ENCODE measurements around the gene CDH23. TPM values are rescaled to one million over a fixed set of nuclear protein-coding genes. Genes with fewer than 3 reads are reported as not detected.

Gene CDH23
- polyA plus RNA-seq, 1 donor from 2014 or later = 6.6 TPM

DNA sequence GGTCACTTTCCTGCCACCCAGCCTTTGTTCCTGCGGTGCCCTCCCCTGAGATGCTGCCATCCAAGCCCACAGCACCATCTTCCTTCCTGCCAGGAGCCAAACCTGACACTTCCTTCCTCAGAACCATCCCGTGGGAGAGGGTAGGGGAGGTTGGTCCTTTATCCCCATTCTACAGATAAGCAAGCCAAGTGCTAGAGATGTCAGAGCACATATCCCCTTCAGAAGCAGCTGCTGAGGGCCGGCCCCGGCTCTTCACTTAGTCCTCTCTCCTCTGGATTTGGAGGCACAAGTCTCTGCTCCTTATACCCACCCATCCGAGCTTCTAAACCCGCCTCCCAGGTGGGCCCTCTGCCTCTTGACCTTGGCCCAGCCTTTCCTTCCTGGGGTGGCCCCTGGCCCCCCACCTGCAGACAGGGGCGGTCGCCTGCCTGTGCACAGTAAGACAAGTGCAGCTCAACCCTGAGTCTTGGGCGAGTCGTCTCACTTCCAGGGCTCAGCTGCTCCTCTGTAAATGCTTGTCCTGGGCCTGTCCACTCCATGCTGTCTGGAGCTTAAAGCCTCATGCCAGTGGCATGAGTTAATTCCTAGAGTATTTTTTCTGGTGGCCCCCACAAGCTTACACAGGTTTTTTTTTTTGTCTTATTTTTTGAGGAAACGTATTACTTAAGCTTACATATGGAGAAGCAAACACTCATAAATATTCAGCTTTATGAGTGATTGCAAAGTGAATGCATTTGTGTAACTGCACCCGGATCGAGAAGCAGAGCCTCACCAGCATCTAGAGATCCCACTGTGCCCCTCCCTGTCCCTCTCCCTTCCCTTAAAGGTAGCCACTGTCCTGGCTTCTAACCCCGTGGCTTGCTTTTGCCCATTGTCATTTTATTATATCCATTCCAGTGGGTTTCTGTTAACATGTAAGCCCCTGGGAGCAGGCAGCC is 125.1 kb downstream of the CDH23 start:
- Histone ChIP-seq H3K9me2 (ENCODE audit: insufficient read depth, low read length) (no peaks in the 10 kb centered on the region), H3K9me3 (ENCODE audit: low read length) (no peaks in the 10 kb centered on the region)

GRCh38 chr10:71522442-71523144 is 125.9 kb downstream of the CDH23 start:
- no peaks in the 10 kb centered on the region for H3F3A ChIP-seq (ENCODE audit: insufficient read depth, low read length, poor library complexity, severe bottlenecking)
- H4K20me1 ChIP-seq (ENCODE audit: insufficient read depth) = no peaks in the 10 kb centered on the region
- H3K27me3 ChIP-seq (ENCODE audit: insufficient read depth, low read depth, low read length) = no peaks in the 10 kb centered on the region
- H2AFZ ChIP-seq (ENCODE audit: low read depth, low read length) = no peak overlapping the region
- H3K9ac ChIP-seq (ENCODE audit: low read length) = peak overlapping the region; percentile 0
- H3K27ac ChIP-seq (ENCODE audit: low read length) = no peak overlapping the region
- no peaks in the 10 kb centered on the region for H3K9me2 ChIP-seq (ENCODE audit: insufficient read depth, low read length)
- H3K36me3 ChIP-seq (ENCODE audit: insufficient read depth, low read length) = no peaks in the 10 kb centered on the region
- no peak overlapping the region for H3K4me2 ChIP-seq (ENCODE audit: low read length)
- H3K79me2 ChIP-seq (replicated peaks; ENCODE audit: insufficient read depth, low read length) = no peaks in the 10 kb centered on the region
- no peak overlapping the region for H3K4me3 ChIP-seq (ENCODE audit: low read length)
- no peaks in the 10 kb centered on the region for H3K9me3 ChIP-seq (ENCODE audit: low read length)
- TF ChIP-seq POLR2AphosphoS5 (IDR thresholded peaks at IDR 0.05) = no peak
- TF ChIP-seq TAF1 (IDR thresholded peaks at IDR 0.05; ENCODE audit: low read depth) = no peak
- TF ChIP-seq RAD21 (conservative IDR thresholded peaks at IDR 0.05) = no peak
- no peak for TF ChIP-seq EP300 (conservative IDR thresholded peaks at IDR 0.05; ENCODE audit: poor library complexity, severe bottlenecking)
- TF ChIP-seq, protein P1, sequence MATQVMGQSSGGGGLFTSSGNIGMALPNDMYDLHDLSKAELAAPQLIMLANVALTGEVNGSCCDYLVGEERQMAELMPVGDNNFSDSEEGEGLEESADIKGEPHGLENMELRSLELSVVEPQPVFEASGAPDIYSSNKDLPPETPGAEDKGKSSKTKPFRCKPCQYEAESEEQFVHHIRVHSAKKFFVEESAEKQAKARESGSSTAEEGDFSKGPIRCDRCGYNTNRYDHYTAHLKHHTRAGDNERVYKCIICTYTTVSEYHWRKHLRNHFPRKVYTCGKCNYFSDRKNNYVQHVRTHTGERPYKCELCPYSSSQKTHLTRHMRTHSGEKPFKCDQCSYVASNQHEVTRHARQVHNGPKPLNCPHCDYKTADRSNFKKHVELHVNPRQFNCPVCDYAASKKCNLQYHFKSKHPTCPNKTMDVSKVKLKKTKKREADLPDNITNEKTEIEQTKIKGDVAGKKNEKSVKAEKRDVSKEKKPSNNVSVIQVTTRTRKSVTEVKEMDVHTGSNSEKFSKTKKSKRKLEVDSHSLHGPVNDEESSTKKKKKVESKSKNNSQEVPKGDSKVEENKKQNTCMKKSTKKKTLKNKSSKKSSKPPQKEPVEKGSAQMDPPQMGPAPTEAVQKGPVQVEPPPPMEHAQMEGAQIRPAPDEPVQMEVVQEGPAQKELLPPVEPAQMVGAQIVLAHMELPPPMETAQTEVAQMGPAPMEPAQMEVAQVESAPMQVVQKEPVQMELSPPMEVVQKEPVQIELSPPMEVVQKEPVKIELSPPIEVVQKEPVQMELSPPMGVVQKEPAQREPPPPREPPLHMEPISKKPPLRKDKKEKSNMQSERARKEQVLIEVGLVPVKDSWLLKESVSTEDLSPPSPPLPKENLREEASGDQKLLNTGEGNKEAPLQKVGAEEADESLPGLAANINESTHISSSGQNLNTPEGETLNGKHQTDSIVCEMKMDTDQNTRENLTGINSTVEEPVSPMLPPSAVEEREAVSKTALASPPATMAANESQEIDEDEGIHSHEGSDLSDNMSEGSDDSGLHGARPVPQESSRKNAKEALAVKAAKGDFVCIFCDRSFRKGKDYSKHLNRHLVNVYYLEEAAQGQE (IDR thresholded peaks at IDR 0.05; ENCODE audit: borderline replicate concordance) = no peak
- TF ChIP-seq MXI1 (conservative IDR thresholded peaks at IDR 0.05; ENCODE audit: poor library complexity, severe bottlenecking) = no peak
- no peak for TF ChIP-seq EZH2 (IDR thresholded peaks at IDR 0.05; ENCODE audit: borderline replicate concordance, insufficient read depth, low read length, poor library complexity, severe bottlenecking)
- TF ChIP-seq SMC3 (conservative IDR thresholded peaks at IDR 0.05; ENCODE audit: poor library complexity) = no peak

More for the DNA sequence above, 125.1 kb downstream of the CDH23 start:
- Histone ChIP-seq H3K27me3 (ENCODE audit: insufficient read depth, low read depth, low read length) (no peaks in the 10 kb centered on the region), H3K79me2 (replicated peaks; ENCODE audit: insufficient read depth, low read length) (no peaks in the 10 kb centered on the region), H3F3A (ENCODE audit: insufficient read depth, low read length, poor library complexity, severe bottlenecking) (no peaks in the 10 kb centered on the region), H3K9ac (ENCODE audit: low read length) (peak overlapping the region; percentile 0), H3K36me3 (ENCODE audit: insufficient read depth, low read length) (no peaks in the 10 kb centered on the region), H4K20me1 (ENCODE audit: insufficient read depth) (no peaks in the 10 kb centered on the region), H2AFZ (ENCODE audit: low read depth, low read length) (no peak overlapping the region), H3K4me3 (ENCODE audit: low read length) (no peak overlapping the region), H3K4me2 (ENCODE audit: low read length) (no peak overlapping the region), H3K27ac (ENCODE audit: low read length) (no peak overlapping the region)
- TF ChIP-seq POLR2AphosphoS5 (IDR thresholded peaks at IDR 0.05) = no peak
- TF ChIP-seq, protein P1 (IDR thresholded peaks at IDR 0.05; ENCODE audit: borderline replicate concordance) = no peak
- TF ChIP-seq TAF1 (IDR thresholded peaks at IDR 0.05; ENCODE audit: low read depth) = no peak
- TF ChIP-seq, protein P2, sequence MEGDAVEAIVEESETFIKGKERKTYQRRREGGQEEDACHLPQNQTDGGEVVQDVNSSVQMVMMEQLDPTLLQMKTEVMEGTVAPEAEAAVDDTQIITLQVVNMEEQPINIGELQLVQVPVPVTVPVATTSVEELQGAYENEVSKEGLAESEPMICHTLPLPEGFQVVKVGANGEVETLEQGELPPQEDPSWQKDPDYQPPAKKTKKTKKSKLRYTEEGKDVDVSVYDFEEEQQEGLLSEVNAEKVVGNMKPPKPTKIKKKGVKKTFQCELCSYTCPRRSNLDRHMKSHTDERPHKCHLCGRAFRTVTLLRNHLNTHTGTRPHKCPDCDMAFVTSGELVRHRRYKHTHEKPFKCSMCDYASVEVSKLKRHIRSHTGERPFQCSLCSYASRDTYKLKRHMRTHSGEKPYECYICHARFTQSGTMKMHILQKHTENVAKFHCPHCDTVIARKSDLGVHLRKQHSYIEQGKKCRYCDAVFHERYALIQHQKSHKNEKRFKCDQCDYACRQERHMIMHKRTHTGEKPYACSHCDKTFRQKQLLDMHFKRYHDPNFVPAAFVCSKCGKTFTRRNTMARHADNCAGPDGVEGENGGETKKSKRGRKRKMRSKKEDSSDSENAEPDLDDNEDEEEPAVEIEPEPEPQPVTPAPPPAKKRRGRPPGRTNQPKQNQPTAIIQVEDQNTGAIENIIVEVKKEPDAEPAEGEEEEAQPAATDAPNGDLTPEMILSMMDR (IDR thresholded peaks at IDR 0.05; ENCODE audit: poor library complexity, severe bottlenecking) = no peak
- no peak for TF ChIP-seq EZH2 (IDR thresholded peaks at IDR 0.05; ENCODE audit: borderline replicate concordance, insufficient read depth, low read length, poor library complexity, severe bottlenecking)
- TF ChIP-seq SMC3 (conservative IDR thresholded peaks at IDR 0.05; ENCODE audit: poor library complexity) = no peak
- no peak for TF ChIP-seq EP300 (conservative IDR thresholded peaks at IDR 0.05; ENCODE audit: poor library complexity, severe bottlenecking)
- no peak for TF ChIP-seq RAD21 (conservative IDR thresholded peaks at IDR 0.05)
- no peak for TF ChIP-seq MXI1 (conservative IDR thresholded peaks at IDR 0.05; ENCODE audit: poor library complexity, severe bottlenecking)

All from neural cell (in vitro differentiated cells).